Body of pancreas (tissue), 4 donors: ENCODE data around the gene MAP3K12.

ENCODE experiments used
- CTCF ChIP-seq, 7 experiments: fragments of 450-650 bp in 4 of 7; fragments of 200-600 bp in 3 of 7; sonication (generic) in 3 of 7; IDR thresholded peaks; one replicate each; pipeline ENCODE4 v1.5.1; 2016 to 2019; ENCODE audit warnings: antibody characterized with exemption in 7 of 7
- POLR2A ChIP-seq, 3 donors: fragments of 450-650 bp; IDR thresholded peaks; one replicate each; pipeline ENCODE4 v1.6.1; 2016; ENCODE audit warnings: antibody characterized with exemption in 3 of 3, mild to moderate bottlenecking in 2 of 3

- TF ChIP-seq CTCF (IDR thresholded peaks at IDR 0.05), result no peak
- no peak for TF ChIP-seq POLR2A (IDR thresholded peaks at IDR 0.05)
Measured at GRCh38 chr12:53474819-53475218, 24.4 kb downstream of the MAP3K12 start.
